Upper lobe of right lung (tissue), 1 donor: ENCODE measurements around the gene HSD3B2. TPM values are rescaled to one million over a fixed set of nuclear protein-coding genes. Genes with fewer than 3 reads are reported as not detected.

Experiments
- ATAC-seq: fragments of 200-7000 bp; cut with Tn5 transposase; one replicate; pipeline ENCODE4 v1.9.1; 2020; ENCODE audit warnings: mild to moderate bottlenecking, moderate library complexity
- DNase-seq: peaks from one replicate; pipeline ENCODE4 v3.0.0-alpha.2; 2020
- H3K27ac ChIP-seq: fragments of 200-600 bp; one replicate; pipeline ENCODE4 v1.8.0; 2022
- H3K27me3 ChIP-seq: fragments of 200-600 bp; one replicate; pipeline ENCODE4 v1.8.0; 2022; ENCODE audit warnings: mild to moderate bottlenecking
- H3K36me3 ChIP-seq: fragments of 200-600 bp; one replicate; pipeline ENCODE4 v1.8.0; 2022
- H3K4me1 ChIP-seq: fragments of 200-600 bp; one replicate; pipeline ENCODE4 v1.8.0; 2022
- H3K4me3 ChIP-seq: fragments of 200-600 bp; one replicate; pipeline ENCODE4 v1.8.0; 2022; ENCODE audit warnings: mild to moderate bottlenecking
- H3K9me3 ChIP-seq: fragments of 200-600 bp; one replicate; pipeline ENCODE4 v1.8.0; 2022
- CTCF ChIP-seq: fragments of 200-600 bp; IDR thresholded peaks from one replicate; pipeline ENCODE4 v1.8.0; 2022; ENCODE audit warnings: antibody characterized with exemption
- intact Hi-C: fragments of 100-400 bp; cut with DNase I; formaldehyde crosslinking; loops from one replicate; pipeline ENCODE4 v1.11.0; 2022
- total RNA-seq: library from RNA; stranded (reverse); fragmentation: NEBNext Ultra II Directional; extraction: Animal tissue kit (Norgen Biotek cat#: 25700); gene quantifications from one replicate; pipeline ENCODE4 v1.2.1, GENCODE V29; 2021
- donor health status: DM: no; HTN: yes; CAD: no; lungs with severe emphysema.

HSD3B2 gene
- total RNA-seq, 1 donor from 2014 or later = not detected

GRCh38 chr1:119447344-119448126, 32.6 kb downstream of the HSD3B2 start:
- Histone ChIP-seq H3K9me3 (no peaks in the 10 kb centered on the region), H3K36me3 (no peaks in the 10 kb centered on the region), H3K4me3 (no peak overlapping the region), H3K4me1 (no peaks in the 10 kb centered on the region), H3K27ac (no peak overlapping the region), H3K27me3 (no peaks in the 10 kb centered on the region)
- ATAC-seq = no peak
- DNase-seq = no peak
- TF ChIP-seq CTCF = no peak
- intact Hi-C loops = no loop called here

DNA sequence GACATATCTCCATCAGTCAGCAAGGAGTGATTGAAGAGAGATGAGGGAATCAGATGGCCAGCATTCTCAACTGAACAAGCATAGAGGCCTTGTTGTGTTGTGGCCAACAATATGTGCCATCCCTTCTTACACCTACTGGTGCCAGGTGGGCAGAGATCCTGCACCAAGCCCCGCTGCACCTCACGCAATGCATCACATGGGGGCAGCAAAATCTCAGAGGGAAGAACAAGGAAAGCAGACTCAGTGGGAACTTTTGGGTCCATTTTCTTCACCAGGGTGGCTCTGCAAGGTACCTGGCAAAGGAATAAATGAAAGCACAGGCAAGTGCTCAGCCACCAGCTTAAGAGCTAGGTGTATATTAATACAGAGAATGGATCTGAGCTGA, 33.2 kb downstream of the HSD3B2 start:
- DNase-seq (no peak), ATAC-seq (no peak)
- H3K36me3 ChIP-seq = no peaks in the 10 kb centered on the region
- no peaks in the 10 kb centered on the region for H3K9me3 ChIP-seq
- intact Hi-C loops = no loop called here
- H3K27ac ChIP-seq = no peak overlapping the region
- H3K4me1 ChIP-seq = no peaks in the 10 kb centered on the region
- no peak overlapping the region for H3K4me3 ChIP-seq
- no peaks in the 10 kb centered on the region for H3K27me3 ChIP-seq
- peak; percentile 8 for TF ChIP-seq CTCF

DNA sequence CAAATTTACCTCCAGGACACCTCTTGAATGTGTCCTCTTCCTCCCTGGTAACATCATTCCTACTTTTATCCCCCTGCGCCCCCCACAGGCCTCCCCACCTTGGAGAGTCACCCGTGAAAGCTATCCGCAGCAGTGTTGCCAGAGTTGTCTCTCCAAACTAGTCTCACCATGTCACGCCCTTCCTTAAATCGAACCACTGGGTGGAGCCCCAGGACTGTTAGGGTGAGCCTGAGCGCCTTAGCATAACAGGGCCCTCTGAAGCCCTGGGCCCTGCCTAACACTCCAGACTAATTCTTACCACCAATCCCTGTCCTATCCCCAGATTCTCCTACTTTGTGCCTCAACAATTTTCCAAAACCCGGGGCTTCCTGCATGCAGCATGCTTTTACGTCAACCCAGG, 35.0 kb downstream of the HSD3B2 start:
- Histone ChIP-seq H3K4me1 (no peaks in the 10 kb centered on the region), H3K4me3 (no peak overlapping the region), H3K27me3 (no peaks in the 10 kb centered on the region), H3K9me3 (no peaks in the 10 kb centered on the region), H3K36me3 (no peaks in the 10 kb centered on the region), H3K27ac (no peak overlapping the region)
- TF ChIP-seq CTCF = no peak
- intact Hi-C loops = no loop called here
- ATAC-seq (no peak), DNase-seq (no peak)

- H3K4me1 ChIP-seq = no peaks in the 10 kb centered on the region
- H3K36me3 ChIP-seq = no peaks in the 10 kb centered on the region
- no peak for ATAC-seq
- no peak overlapping the region for H3K4me3 ChIP-seq
- no peaks in the 10 kb centered on the region for H3K27me3 ChIP-seq
- TF ChIP-seq CTCF = no peak
- no peak for DNase-seq
- intact Hi-C loops = no loop called here
- H3K27ac ChIP-seq = no peak overlapping the region
- H3K9me3 ChIP-seq = no peaks in the 10 kb centered on the region
Measured at GRCh38 chr1:119451158-119451557, 36.2 kb downstream of the HSD3B2 start.

DNA sequence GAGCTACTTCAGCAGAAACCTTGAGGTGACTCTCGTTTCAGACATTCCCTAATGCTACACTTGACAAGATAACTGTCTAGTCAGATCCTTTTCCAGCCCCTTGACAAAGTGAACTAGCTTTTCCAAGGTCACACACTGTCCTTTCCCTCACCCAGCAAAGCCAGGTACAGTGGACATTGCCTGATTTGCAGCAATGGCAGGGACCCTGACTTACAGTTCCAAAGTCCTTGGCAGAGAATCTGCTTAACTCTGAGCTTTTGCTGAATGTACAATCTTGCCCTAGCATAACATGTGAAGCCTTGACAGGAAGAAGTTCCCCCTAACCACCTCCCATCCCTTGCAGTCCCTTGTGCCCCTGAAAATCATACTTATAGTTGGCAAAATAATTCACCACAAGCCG, 37.1 kb downstream of the HSD3B2 start:
- intact Hi-C loops = no loop called here
- Histone ChIP-seq H3K27me3 (no peaks in the 10 kb centered on the region), H3K27ac (no peak overlapping the region), H3K4me3 (no peak overlapping the region), H3K36me3 (no peaks in the 10 kb centered on the region), H3K9me3 (no peaks in the 10 kb centered on the region), H3K4me1 (no peaks in the 10 kb centered on the region)
- ATAC-seq (no peak), DNase-seq (no peak)
- no peak for TF ChIP-seq CTCF

DNA sequence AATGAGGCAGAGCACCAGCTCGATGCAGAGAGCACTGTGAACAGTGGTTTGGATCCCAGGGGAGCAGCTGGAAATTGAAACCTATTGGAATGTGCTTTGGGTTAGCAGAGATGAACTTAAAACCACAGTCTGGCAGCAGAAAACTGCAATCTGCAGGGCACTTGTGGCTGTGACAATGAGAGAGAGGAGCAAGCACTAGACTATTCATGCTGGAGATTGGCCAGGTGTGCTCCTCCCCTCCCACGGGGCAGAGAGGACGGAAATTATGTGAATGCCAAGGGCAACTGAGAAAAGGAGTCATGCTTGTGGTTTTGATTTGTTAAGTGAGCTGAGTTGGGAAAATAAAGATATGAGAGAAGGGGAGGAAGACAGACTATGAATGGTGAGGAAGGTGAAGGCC, 38.1 kb downstream of the HSD3B2 start:
- Histone ChIP-seq H3K36me3 (no peaks in the 10 kb centered on the region), H3K4me3 (no peak overlapping the region), H3K9me3 (no peaks in the 10 kb centered on the region), H3K27me3 (no peaks in the 10 kb centered on the region), H3K4me1 (no peaks in the 10 kb centered on the region), H3K27ac (no peak overlapping the region)
- no peak for DNase-seq
- no peak for TF ChIP-seq CTCF
- ATAC-seq = no peak
- intact Hi-C loops = no loop called here
